Smooth muscle cell (in vitro differentiated cells): ENCODE data around the gene TMEM14A. TPM values are rescaled to one million over a fixed set of nuclear protein-coding genes. Genes with fewer than 3 reads are reported as not detected.
"Not testable (repeated sequence)": the region's sequence is repeated elsewhere in the genome, so short reads cannot be mapped to it uniquely, and the experiment has no call there.

Experiments used
- DNase-seq: peaks from one replicate; lab custom pipeline; 2025; ENCODE audit not compliant: unreplicated experiment; lab: John Stamatoyannopoulos, UW
- H2AFZ ChIP-seq: fragments of 200-600 bp; sonication (generic); 2 replicates; pipeline ENCODE4 v1.6.0; 2016; ENCODE audit warnings: antibody characterized with exemption, low read depth, mild to moderate bottlenecking
- H3F3A ChIP-seq: fragments of 200-600 bp; sonication (generic); 2 replicates; pipeline ENCODE4 v1.6.0; 2017; ENCODE audit warnings: antibody characterized with exemption, low read depth
- H3K27ac ChIP-seq: fragments of 200-600 bp; sonication (generic); 2 replicates; pipeline ENCODE4 v1.5.1; 2016; ENCODE audit warnings: low read depth, mild to moderate bottlenecking
- H3K27me3 ChIP-seq: fragments of 200-600 bp; sonication (generic); 2 replicates; pipeline ENCODE4 v1.6.1; 2016; ENCODE audit warnings: low read depth, mild to moderate bottlenecking
- H3K36me3 ChIP-seq: fragments of 200-600 bp; sonication (generic); 2 replicates; pipeline ENCODE4 v1.5.1; 2016; ENCODE audit warnings: low read depth
- H3K4me1 ChIP-seq: fragments of 200-600 bp; sonication (generic); 2 replicates; pipeline ENCODE4 v1.5.1; 2016; ENCODE audit warnings: low read depth
- H3K4me2 ChIP-seq: fragments of 200-600 bp; sonication (generic); 2 replicates; pipeline ENCODE4 v1.6.0; 2016; ENCODE audit warnings: mild to moderate bottlenecking
- H3K4me3 ChIP-seq: fragments of 200-600 bp; sonication (generic); 2 replicates; pipeline ENCODE4 v1.5.1; 2016; ENCODE audit warnings: mild to moderate bottlenecking
- H3K79me2 ChIP-seq: fragments of 200-600 bp; sonication (generic); 2 replicates; pipeline ENCODE4 v1.6.0; 2016; ENCODE audit warnings: low read depth, mild to moderate bottlenecking
- H3K9ac ChIP-seq: fragments of 200-600 bp; sonication (generic); 2 replicates; pipeline ENCODE4 v1.6.0; 2016; ENCODE audit warnings: low read depth
- H3K9me3 ChIP-seq: fragments of 200-600 bp; sonication (generic); replicated peaks from 2 replicates; pipeline ENCODE4 v1.5.1; 2016; ENCODE audit warnings: low read depth
- H4K20me1 ChIP-seq: fragments of 200-600 bp; sonication (generic); 2 replicates; pipeline ENCODE4 v1.6.0; 2016; ENCODE audit warnings: low read depth
- CTCF ChIP-seq: fragments of 200-600 bp; sonication (generic); IDR thresholded peaks from 2 replicates; pipeline ENCODE4 v1.5.1; 2017; ENCODE audit warnings: borderline replicate concordance, mild to moderate bottlenecking, antibody characterized with exemption; ENCODE audit not compliant: insufficient read depth, poor library complexity, severe bottlenecking
- WGBS: methylation state at CpG from one replicate; pipeline ENCODE4 v1.1.7; 2016; ENCODE audit warnings: low lambda C conversion rate; 5-methylcytosine and 5-hydroxymethylcytosine counted together
- polyA plus RNA-seq: library from polyadenylated mRNA; unstranded; fragments of >200 nt; fragmentation: Nextera tagmentation; extraction: Ambion mirVana; gene quantifications from 2 replicates; pipeline ENCODE4 v1.2.1, GENCODE V29; 2016
- total RNA-seq: library from RNA; depleted of rRNA; stranded (reverse); fragments of >200 nt; gene quantifications from 2 replicates; pipeline ENCODE4 v1.2.3, GENCODE V29; 2014

Gene TMEM14A
- total and polyA plus RNA-seq, 2 experiments from 2014 or later: 68.7 to 77.7 TPM

GRCh38 chr6:52712136-52712535, 41.2 kb downstream of the TMEM14A start:
- H3K9ac ChIP-seq: no peak overlapping the region
- H3K9me3 ChIP-seq: no peaks in the 10 kb centered on the region
- no peaks in the 10 kb centered on the region for H3K4me1 ChIP-seq
- H3K36me3 ChIP-seq: no peaks in the 10 kb centered on the region
- no peak for TF ChIP-seq CTCF
- no peak overlapping the region for H3K27ac ChIP-seq
- H3K4me3 ChIP-seq: no peak overlapping the region
- no peak overlapping the region for H3K4me2 ChIP-seq
- no peak overlapping the region for H2AFZ ChIP-seq
- WGBS: 90% methylated on average over 2 of the region's 2 CpGs
- H4K20me1 ChIP-seq: no peaks in the 10 kb centered on the region
- no peaks in the 10 kb centered on the region for H3F3A ChIP-seq
- DNase-seq: no peak
- H3K79me2 ChIP-seq: no peaks in the 10 kb centered on the region
- no peaks in the 10 kb centered on the region for H3K27me3 ChIP-seq

- not testable (repeated sequence) for H3K36me3 ChIP-seq, DNase-seq, H3K4me3 ChIP-seq, H4K20me1 ChIP-seq, H3K27ac ChIP-seq, H3K27me3 ChIP-seq, H3K9ac ChIP-seq, H2AFZ ChIP-seq, H3K4me2 ChIP-seq, H3F3A ChIP-seq, H3K9me3 ChIP-seq, H3K4me1 ChIP-seq, H3K79me2 ChIP-seq
- WGBS: 98% methylated on average over 9 of the region's 9 CpGs
Measured at GRCh38 chr6:52714761-52715160, 43.8 kb downstream of the TMEM14A start.

- no peak for DNase-seq
- Histone ChIP-seq H3K79me2 (no peaks in the 10 kb centered on the region), H2AFZ (no peak overlapping the region), H3F3A (no peaks in the 10 kb centered on the region), H3K27ac (no peak overlapping the region), H3K36me3 (no peaks in the 10 kb centered on the region), H3K9ac (no peak overlapping the region), H4K20me1 (no peaks in the 10 kb centered on the region), H3K4me2 (no peak overlapping the region), H3K4me1 (no peaks in the 10 kb centered on the region), H3K9me3 (no peaks in the 10 kb centered on the region), H3K27me3 (no peaks in the 10 kb centered on the region), H3K4me3 (no peak overlapping the region)
- no peak for TF ChIP-seq CTCF
Measured at GRCh38 chr6:52718550-52718949, 47.6 kb downstream of the TMEM14A start.

GRCh38 chr6:52720321-52720720, 49.4 kb downstream of the TMEM14A start:
- H3K9me3 ChIP-seq: no peaks in the 10 kb centered on the region
- H3K27ac ChIP-seq: no peak overlapping the region
- no peaks in the 10 kb centered on the region for H3K4me1 ChIP-seq
- H3K36me3 ChIP-seq: no peaks in the 10 kb centered on the region
- no peak overlapping the region for H3K4me3 ChIP-seq
- no peaks in the 10 kb centered on the region for H4K20me1 ChIP-seq
- no peaks in the 10 kb centered on the region for H3K79me2 ChIP-seq
- TF ChIP-seq CTCF: no peak
- H2AFZ ChIP-seq: no peak overlapping the region
- no peak overlapping the region for H3K4me2 ChIP-seq
- 62% methylated on average over 2 of the region's 2 CpGs for WGBS
- no peak overlapping the region for H3K9ac ChIP-seq
- no peaks in the 10 kb centered on the region for H3K27me3 ChIP-seq
- no peak for DNase-seq
- H3F3A ChIP-seq: peaks cover 5% of the 10 kb centered on the region
